ENCODE measurements around the gene TEAD3. TPM values are rescaled to one million over a fixed set of nuclear protein-coding genes. Genes with fewer than 3 reads are reported as not detected.
"Not testable (repeated sequence)": the region's sequence is repeated elsewhere in the genome, so short reads cannot be mapped to it uniquely, and the experiment has no call there.

The TEAD3 gene
- total RNA-seq, 1 donor from 2014 or later: 75.5 TPM

DNA sequence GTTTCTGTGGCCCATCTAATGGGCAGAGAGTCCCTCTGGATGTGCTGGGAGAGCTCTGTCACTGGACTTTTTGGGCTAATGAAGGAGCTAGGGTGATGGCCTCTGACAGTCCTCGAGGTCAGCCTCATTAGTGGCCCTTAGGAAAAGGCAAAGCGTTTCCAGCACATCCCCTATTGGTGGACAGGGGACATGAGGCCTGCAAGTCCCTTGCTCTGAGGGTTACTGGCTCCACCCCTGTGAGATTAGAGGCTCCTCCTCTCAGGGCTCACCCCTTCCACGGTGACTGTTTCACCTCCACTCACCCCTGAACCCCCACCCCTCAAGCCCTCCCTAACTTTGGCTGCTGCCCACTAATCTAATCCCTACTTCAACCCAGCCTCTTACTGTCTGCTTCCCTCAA lies 57.6 kb downstream of the TEAD3 start:
- H3K4me1 ChIP-seq (ENCODE audit: insufficient read depth, low read length): no peaks in the 10 kb centered on the region
- H3K36me3 Mint-ChIP-seq (ENCODE audit: low read depth, unreplicated experiment): no peaks in the 10 kb centered on the region
- H3K4me3 ChIP-seq (ENCODE audit: insufficient read depth, low read depth, low read length): no peak overlapping the region
- H3K27me3 Mint-ChIP-seq (ENCODE audit: low read depth, unreplicated experiment): peaks cover 6% of the 10 kb centered on the region
- H4K20me1 ChIP-seq (ENCODE audit: insufficient read depth, low read length): no peaks in the 10 kb centered on the region
- no peak overlapping the region for H3K4me2 ChIP-seq (ENCODE audit: low read length)
- H3K9ac ChIP-seq (ENCODE audit: low read length): no peak overlapping the region
- H3K9me3 ChIP-seq (ENCODE audit: insufficient read depth, low read depth, low read length): no peaks in the 10 kb centered on the region
- DNase-seq (ENCODE audit: low read depth): no peak
- TF ChIP-seq, protein P1, sequence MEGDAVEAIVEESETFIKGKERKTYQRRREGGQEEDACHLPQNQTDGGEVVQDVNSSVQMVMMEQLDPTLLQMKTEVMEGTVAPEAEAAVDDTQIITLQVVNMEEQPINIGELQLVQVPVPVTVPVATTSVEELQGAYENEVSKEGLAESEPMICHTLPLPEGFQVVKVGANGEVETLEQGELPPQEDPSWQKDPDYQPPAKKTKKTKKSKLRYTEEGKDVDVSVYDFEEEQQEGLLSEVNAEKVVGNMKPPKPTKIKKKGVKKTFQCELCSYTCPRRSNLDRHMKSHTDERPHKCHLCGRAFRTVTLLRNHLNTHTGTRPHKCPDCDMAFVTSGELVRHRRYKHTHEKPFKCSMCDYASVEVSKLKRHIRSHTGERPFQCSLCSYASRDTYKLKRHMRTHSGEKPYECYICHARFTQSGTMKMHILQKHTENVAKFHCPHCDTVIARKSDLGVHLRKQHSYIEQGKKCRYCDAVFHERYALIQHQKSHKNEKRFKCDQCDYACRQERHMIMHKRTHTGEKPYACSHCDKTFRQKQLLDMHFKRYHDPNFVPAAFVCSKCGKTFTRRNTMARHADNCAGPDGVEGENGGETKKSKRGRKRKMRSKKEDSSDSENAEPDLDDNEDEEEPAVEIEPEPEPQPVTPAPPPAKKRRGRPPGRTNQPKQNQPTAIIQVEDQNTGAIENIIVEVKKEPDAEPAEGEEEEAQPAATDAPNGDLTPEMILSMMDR (IDR thresholded peaks at IDR 0.05; ENCODE audit: insufficient read depth, low read depth, low read length): no peak
- no peak for TF ChIP-seq EZH2 (IDR thresholded peaks at IDR 0.05; ENCODE audit: insufficient read depth, low read length)
- no peak overlapping the region for H2AFZ ChIP-seq (ENCODE audit: low read depth, low read length)
- no peaks in the 10 kb centered on the region for H3K36me3 ChIP-seq (ENCODE audit: insufficient read depth, low read length)
- no peaks in the 10 kb centered on the region for H3K9me3 Mint-ChIP-seq (ENCODE audit: unreplicated experiment)
- no peaks in the 10 kb centered on the region for H3K27me3 ChIP-seq (ENCODE audit: insufficient read depth, low read length)
- no peaks in the 10 kb centered on the region for H3K79me2 ChIP-seq (ENCODE audit: insufficient read depth, low read length)
- FAIRE-seq: no peak
- no peak overlapping the region for H3K27ac Mint-ChIP-seq (ENCODE audit: unreplicated experiment)
- no peak overlapping the region for H3K27ac ChIP-seq (ENCODE audit: low read depth, low read length)
- no peaks in the 10 kb centered on the region for H3K4me1 Mint-ChIP-seq (ENCODE audit: low read depth, unreplicated experiment)
- no peak overlapping the region for H3K4me3 Mint-ChIP-seq (ENCODE audit: unreplicated experiment)

DNA sequence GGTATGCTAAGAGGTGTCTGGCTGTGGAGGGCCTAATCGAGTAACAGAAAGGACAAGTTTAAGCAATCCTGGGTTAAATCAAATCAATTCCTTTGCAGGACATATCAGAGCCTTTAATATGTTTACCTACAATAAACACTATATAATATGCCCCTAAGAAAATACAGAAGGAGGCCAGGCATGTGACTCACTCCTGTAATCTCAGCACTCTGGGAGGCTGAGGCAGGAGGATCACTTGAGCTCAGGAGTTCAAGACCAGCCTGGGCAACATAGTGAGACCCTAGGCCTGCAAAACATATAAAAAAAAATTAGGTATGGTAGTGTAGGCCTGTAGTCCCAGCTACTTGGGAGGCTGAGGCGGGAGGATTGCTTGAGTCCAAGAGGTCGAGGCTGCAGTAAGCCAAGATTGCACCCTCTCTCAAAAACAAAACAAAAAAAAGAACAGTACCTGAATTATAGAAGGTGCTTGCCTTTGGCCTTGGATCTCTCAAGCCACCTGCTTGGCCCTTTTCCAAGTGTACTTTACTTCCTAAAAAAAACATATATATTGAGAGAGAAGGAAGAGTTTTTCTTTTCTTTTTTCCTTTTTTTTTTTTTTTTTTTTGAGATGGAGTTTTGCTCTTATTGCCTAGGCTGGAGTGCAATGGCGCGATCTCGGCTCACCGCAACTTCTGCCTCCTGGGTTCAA lies 58.4 kb downstream of the TEAD3 start:
- H3K27ac Mint-ChIP-seq (ENCODE audit: unreplicated experiment); H3K27me3 ChIP-seq (ENCODE audit: insufficient read depth, low read length); H2AFZ ChIP-seq (ENCODE audit: low read depth, low read length); FAIRE-seq; H3K4me1 Mint-ChIP-seq (ENCODE audit: low read depth, unreplicated experiment); H3K36me3 Mint-ChIP-seq (ENCODE audit: low read depth, unreplicated experiment); H4K20me1 ChIP-seq (ENCODE audit: insufficient read depth, low read length); H3K27ac ChIP-seq (ENCODE audit: low read depth, low read length); H3K9me3 Mint-ChIP-seq (ENCODE audit: unreplicated experiment); H3K79me2 ChIP-seq (ENCODE audit: insufficient read depth, low read length); DNase-seq (ENCODE audit: low read depth); H3K4me3 ChIP-seq (ENCODE audit: insufficient read depth, low read depth, low read length); H3K9me3 ChIP-seq (ENCODE audit: insufficient read depth, low read depth, low read length); H3K9ac ChIP-seq (ENCODE audit: low read length); H3K4me1 ChIP-seq (ENCODE audit: insufficient read depth, low read length); H3K27me3 Mint-ChIP-seq (ENCODE audit: low read depth, unreplicated experiment); H3K4me3 Mint-ChIP-seq (ENCODE audit: unreplicated experiment); H3K4me2 ChIP-seq (ENCODE audit: low read length); H3K36me3 ChIP-seq (ENCODE audit: insufficient read depth, low read length): not testable (repeated sequence)

DNA sequence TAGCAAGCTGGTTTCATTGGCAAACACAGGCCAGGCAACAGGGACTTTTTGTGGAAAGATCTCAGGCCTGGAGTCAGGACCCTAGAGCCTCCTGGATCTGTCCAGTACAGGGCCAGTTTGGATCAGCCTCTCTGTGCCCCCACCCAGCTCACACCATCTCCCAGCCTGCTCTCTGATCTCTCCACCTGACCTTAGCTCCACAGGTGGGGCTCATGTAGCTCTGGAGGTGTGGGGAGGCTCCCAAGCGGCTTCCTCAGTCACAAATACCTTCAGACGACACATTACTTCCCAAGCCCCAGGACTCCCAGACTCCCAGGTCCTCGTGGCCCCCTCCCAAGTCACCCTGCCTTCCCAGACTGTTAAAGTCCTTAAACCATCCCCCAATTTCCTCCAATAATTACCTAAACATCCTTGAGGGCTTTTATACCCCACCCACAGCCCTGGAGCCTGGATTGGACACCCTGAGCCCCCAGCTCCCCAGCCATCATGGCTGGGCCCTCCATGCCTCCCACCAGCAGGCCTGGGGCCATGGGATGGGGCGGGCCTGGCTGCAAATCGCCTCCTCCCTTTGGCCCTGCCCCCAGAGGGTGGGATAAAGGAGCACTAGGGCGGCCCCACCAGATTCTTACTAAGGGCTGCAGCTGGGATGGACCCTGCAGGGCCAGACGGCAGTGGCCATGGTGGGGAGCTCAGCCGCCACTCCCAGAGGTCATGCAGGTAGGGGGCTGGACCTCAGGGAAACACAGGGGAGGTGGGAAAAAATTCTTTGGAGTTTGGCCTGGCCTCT lies 60.6 kb downstream of the TEAD3 start:
- no peak overlapping the region for H3K27ac ChIP-seq (ENCODE audit: low read depth, low read length)
- H3K27me3 ChIP-seq (ENCODE audit: insufficient read depth, low read length): no peaks in the 10 kb centered on the region
- FAIRE-seq (no peak), DNase-seq (ENCODE audit: low read depth) (no peak)
- no peak overlapping the region for H3K4me3 ChIP-seq (ENCODE audit: insufficient read depth, low read depth, low read length)
- no peak overlapping the region for H3K4me2 ChIP-seq (ENCODE audit: low read length)
- Mint-ChIP-seq H3K27me3 (ENCODE audit: low read depth, unreplicated experiment) (peaks cover 6% of the 10 kb centered on the region), H3K27ac (ENCODE audit: unreplicated experiment) (no peak overlapping the region), H3K4me3 (ENCODE audit: unreplicated experiment) (no peak overlapping the region), H3K4me1 (ENCODE audit: low read depth, unreplicated experiment) (no peaks in the 10 kb centered on the region), H3K9me3 (ENCODE audit: unreplicated experiment) (no peaks in the 10 kb centered on the region), H3K36me3 (ENCODE audit: low read depth, unreplicated experiment) (no peaks in the 10 kb centered on the region)
- H3K9me3 ChIP-seq (ENCODE audit: insufficient read depth, low read depth, low read length): no peaks in the 10 kb centered on the region
- no peak overlapping the region for H3K9ac ChIP-seq (ENCODE audit: low read length)
- H3K36me3 ChIP-seq (ENCODE audit: insufficient read depth, low read length): no peaks in the 10 kb centered on the region
- H3K4me1 ChIP-seq (ENCODE audit: insufficient read depth, low read length): no peaks in the 10 kb centered on the region
- H2AFZ ChIP-seq (ENCODE audit: low read depth, low read length): no peak overlapping the region
- no peak for TF ChIP-seq EZH2 (IDR thresholded peaks at IDR 0.05; ENCODE audit: insufficient read depth, low read length)
- TF ChIP-seq, protein P1 (IDR thresholded peaks at IDR 0.05; ENCODE audit: insufficient read depth, low read depth, low read length): no peak
- H3K79me2 ChIP-seq (ENCODE audit: insufficient read depth, low read length): no peaks in the 10 kb centered on the region
- no peaks in the 10 kb centered on the region for H4K20me1 ChIP-seq (ENCODE audit: insufficient read depth, low read length)

Measured in astrocyte (in vitro differentiated cells and primary cell).